Occipital lobe (tissue), 2 donors: ENCODE measurements around the gene CNNM1. TPM values are rescaled to one million over a fixed set of nuclear protein-coding genes. Genes with fewer than 3 reads are reported as not detected.

Experiments
- DNase-seq: peaks from one replicate; lab custom pipeline; 2025; lab: John Stamatoyannopoulos, UW
- total RNA-seq: library from RNA; depleted of rRNA; stranded (reverse); fragments of >200 nt; gene quantifications from one replicate; pipeline ENCODE4 v1.2.3, GENCODE V29; 2014

Gene CNNM1
- total RNA-seq, 1 donor from 2014 or later = 3.1 TPM

DNA sequence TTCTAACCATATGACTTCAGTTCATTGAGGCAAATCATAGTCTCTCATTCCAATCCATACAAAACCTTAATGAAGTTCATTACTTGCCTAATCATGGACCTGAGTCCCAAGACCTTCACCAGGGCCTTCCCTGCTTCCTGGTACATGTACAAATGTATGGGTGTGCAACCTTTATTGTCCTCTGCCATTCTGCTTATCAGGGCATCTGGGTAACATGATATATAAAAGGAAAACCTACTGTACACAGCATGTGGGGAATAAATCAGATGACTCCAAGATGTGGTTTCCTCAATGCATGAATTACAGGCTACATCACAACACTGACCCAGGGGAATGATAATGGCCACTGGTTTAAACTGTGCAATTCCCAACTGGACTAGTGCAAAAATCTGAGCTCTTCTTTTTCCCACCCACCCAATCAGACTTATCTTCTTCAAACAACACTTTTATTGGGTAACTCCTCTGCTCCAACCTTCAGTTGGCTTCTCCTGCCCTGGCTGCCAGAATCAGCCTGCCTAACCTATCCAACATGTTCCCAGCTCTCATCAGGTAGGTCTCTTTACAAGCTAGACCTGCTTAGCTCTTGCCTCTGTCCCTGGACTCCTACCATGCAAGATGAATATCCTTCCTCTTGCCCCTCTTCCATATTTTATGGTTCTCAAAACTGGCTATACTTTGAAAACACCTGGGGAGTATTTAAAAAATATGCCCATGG, 89.9 kb downstream of the CNNM1 start:
- DNase-seq = no peak

DNA sequence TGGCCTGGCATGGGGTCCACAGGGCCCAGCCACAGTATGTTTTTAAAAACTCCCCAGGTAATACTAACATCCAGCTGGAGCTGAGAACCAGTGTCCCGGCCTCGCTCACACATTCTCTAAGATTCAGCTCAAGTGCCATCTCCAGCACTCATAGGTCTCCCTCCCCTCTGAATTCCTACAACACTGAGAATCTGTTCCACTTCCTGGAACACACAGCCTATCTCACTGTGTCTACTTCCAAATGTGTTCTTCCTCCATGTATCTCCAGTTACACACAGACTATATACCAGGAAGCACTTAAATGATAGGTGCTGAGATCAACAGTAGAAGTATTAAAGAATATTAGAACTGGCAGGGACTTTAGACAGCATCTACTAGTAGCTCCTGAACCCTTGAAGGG, 90.5 kb downstream of the CNNM1 start:
- DNase-seq = no peak

DNA sequence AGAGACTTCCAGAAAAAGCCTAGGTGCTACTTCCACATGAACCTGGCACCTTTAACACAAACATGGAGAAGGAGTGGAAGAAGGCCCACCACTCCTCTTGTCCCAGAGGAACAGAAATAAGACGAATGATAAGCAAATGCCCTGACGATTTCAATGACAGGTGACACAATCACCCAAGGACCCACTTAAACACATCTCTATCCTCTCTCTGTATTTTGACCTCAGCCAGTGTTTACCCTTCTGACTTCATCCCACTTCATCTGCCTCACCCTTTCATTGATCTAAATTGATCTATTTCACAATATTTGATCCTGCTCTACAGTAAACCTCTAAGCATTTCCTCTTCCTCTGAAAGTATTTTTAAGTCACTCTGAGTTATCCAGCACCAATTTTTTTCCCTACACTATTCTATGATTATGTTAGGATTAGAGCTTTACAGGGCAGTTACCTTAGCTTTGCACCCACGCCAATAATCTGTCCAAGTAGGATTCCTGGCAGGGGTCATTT, 92.1 kb downstream of the CNNM1 start:
- no peak for DNase-seq

DNA sequence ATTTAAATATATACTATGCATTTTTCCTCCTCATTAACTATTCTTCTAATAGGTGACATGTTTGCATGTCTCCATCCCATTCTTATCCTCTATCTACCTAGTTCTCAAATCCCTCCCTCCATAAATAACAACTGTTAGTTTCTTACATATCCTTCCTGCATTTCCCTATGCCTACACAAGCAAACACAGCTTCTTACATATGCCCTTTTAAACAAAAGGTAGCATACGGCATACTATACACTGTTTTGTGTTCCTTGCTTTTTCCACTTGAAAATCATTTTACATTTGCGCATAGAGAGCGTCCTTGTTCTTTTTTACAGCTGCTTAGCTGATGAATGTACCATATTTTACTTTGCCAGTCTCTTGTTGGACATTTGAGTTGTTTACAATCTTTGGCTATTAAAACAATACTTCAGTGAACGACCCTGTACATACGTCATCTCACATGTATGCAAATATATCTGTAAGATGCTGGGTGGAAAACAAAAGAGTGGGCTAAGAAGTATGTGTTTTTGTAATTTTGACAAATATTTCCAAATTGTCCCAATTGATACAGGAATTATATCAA, 93.5 kb downstream of the CNNM1 start:
- no peak for DNase-seq

DNA sequence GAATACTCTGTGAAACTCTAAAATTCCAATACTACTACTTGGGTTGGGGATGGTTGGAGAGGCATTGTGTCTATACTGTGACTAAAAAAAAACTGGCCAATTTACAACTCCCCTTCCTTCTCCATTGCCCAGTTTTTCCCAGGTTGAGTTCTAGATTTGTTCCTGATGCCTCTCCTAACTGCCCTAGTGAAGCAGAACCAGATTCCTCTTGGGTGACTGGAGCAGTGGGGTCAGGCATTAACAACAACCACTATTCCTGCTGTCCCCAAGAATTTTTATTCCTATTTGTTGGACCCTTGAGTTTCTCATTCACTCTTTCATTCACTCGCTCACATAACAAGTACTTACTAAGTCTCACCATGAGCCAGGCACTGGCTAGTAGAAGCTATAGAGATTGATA, 95.5 kb downstream of the CNNM1 start:
- no peak for DNase-seq

DNA sequence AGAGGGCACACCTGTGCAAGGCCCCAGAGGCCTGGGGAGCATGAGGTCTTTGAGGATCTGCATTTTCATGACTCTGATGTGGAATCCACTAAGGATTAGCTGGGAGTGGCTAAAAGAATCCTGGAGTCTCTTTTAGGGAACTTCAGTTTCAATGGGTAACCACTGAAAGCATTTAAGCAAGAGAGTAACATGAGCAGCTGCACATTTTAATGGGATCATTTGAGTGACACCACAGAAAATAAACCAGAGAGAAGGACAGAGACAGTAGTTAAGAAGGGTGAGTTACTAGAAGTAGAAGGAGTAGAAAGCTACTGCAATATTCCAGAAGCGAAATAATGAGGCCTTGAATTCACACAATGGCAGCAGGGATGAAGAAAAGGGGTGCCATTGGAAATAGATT, 96.0 kb downstream of the CNNM1 start:
- no peak for DNase-seq

DNA sequence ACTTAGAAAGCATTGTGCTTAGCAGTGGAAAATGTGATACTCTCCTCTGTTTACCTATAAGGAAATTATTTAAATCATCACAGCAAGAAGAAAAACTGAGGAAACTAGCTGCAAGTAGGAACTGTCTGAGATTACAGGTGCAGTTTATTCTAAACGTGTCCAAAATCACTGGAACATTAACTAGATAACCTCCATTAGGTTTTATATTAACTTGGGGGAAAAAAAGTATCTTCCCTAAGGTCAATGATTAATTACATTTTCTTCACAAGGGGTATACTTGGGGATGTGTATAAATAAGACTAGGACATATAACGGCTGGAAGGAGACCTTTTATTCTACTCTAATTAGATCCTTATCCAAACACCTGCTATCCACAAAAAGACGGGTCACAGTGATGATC, 97.5 kb downstream of the CNNM1 start:
- DNase-seq = no peak

DNA sequence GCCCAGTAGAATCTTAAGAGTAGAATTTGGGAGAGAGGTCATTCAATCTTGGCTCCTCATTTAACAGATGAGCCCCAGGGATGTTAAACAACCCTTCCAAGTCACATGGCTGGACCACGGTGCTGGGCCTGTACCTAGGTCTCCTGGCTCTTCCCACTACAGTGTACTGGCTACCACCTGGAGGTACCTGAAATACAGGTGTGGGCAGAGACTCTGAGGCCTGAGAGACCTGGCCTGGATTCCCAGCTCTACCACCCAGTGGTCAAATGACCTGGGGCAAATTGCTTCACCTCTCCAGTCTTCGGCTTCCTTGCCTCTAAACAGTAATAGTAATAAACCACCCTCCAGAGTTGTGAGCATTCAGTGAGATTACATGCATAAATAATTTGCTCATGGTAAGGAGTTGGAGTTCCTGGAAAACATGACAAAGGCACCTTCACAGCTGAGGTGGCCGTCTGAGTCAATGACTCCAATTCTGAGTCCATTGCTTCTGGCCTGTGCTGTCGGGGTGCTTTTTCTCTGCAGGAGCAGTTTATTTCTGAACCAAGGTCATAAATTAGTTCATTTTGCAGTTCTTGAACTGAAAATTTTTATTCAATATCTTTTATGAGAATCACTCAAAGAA, 98.5 kb downstream of the CNNM1 start:
- no peak for DNase-seq

DNA sequence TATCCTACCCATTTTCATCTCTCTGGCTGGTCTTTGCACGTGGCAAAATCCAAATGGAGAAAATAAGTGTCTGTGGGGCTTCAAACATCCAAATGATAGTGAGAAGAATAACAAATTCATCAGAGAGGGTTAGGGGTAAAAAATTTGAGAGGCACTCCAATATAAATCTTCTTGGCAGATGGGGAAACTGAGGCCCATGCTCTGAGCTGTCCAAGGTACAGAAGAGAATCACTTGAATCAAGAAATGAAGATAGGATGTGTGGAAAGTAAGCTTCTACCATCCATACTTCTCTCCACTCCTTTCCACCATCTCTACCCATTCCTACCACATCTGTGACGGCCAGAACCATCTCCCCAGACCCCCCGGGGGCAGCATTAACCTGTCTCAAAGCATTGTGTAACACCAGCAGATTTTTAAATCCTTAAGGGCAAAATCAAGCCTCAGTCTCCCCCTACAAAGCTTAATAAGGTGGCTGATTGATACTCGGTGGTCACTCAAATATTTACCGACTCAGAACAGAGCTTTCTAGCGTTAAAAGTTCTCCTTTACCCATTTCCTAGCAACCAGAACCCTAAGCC, 100.5 kb downstream of the CNNM1 start:
- DNase-seq = no peak

DNA sequence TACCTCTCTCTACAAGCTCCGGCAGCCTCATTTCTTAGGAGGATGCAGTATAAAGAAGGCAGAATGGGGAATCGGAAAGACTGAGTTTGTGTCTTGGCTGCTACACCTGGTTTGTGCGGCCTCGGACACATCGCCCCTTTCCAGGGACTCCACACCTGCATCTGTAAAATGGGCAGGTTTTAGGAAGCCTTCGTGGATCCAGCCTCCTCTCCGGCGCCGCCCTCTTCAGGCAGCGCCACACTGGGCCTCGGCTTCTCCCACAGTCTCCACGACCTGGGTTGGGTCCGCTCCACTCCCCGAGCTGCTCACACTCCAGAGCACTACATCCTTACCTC, 100.9 kb downstream of the CNNM1 start:
- no peak for DNase-seq

DNA sequence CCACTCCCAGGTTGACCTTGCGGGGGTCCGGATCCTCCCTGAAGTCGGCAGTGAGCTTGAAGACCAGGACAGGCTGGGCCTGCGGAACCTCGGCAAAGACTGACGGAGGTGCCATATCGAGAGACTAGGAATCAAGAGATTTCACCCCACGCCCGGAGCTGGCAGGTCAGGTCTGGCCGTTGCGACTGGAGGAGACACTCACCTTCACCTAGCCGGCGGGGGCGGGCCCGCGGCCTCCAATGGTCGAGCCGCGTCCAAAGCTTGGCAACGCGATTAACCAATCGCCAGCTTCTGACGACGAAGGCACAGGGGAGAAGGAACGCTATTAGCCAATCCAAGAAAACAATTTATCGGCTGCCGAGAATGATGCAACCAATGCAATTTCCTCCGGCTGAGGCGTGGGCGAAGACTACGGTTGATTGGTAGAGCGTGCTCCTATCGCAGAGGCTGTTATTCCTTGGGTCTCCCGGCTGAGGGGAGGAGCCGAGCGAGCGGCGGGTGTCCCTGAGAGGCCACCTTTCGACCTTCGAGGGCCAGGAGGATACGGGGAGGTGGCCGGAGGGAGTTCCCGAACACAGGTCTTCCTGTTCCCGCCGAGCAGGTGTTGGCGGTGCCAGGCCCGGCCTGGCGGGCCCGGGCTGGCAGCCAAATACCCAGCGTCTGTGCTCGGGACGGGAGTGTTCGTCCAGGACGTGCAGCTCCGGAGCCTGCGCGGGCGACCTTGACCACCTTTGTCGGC, 101.5 kb downstream of the CNNM1 start, which contains the start of gene GOT1:
Gene GOT1, minus strand, starts transcription at position 174 of the 739 bp plus-strand sequence. Its CDS starts 59 bp downstream, at position 115.
- DNase-seq = peak; percentile 96

DNA sequence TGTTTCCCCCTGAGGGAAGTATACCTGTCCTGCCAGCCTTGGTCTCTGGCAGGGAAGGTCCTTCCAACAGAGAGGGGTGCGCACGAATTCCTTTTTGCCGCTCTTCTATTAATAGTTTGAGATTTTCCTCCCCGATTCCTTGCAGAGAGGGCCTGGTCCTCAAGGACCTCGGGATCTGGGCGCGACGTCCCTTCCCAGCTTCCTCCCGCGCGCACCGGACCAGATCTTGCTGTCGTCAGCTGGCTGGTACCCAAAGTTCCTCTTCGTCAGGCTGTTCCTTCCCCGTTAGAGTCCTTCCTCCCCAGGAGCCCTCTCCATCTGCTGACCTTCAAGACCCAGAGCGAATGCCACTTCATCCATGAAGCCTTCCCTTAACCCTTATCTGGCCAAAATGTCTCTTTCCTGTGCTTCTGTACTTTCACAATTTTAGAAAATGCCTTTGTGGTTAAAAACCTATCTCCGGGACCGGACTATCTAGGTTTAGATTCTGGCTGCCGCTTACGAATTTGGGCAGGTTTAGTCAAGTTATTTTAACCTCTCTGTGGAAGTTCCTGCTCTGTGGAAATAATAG, 102.1 kb downstream of the CNNM1 start:
- DNase-seq = peak; percentile 51

DNA sequence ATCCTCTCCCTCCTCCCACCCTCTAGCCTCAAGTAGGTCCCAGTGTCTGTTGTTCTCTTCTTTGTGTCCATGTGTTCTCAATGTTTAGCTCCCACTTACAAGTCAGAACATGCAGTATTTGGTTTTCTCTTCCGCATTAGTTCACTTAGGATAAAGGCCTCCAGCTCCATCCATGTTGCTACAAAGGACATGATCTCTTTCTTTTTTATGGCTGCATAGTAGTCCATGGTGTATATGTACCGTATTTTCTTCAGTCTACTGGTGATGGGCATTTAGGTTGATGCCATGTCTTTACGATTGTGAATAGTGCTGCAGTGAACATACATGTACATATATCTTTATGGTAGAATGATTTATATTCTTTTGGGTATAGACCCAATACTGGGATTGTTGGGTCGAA, 102.9 kb downstream of the CNNM1 start:
- no peak for DNase-seq

DNA sequence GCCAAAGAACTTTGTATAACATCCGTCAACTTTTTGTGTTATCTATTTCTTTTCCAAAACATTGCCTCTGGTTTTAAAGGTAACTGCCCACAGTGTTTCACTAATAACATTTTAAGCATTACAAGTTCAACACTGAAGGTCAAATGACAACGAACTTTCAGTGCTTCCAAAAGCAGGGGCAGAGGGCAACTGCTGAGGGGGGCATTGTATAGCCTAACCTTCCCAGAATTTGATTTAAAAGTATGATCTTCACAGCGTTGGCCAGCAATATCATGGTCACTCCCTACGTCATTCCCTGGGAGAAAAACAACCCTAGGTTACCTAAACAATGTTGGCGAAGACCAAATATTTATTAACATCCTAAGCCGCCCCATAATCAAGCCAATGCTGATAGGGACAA, 103.7 kb downstream of the CNNM1 start:
- DNase-seq = no peak

DNA sequence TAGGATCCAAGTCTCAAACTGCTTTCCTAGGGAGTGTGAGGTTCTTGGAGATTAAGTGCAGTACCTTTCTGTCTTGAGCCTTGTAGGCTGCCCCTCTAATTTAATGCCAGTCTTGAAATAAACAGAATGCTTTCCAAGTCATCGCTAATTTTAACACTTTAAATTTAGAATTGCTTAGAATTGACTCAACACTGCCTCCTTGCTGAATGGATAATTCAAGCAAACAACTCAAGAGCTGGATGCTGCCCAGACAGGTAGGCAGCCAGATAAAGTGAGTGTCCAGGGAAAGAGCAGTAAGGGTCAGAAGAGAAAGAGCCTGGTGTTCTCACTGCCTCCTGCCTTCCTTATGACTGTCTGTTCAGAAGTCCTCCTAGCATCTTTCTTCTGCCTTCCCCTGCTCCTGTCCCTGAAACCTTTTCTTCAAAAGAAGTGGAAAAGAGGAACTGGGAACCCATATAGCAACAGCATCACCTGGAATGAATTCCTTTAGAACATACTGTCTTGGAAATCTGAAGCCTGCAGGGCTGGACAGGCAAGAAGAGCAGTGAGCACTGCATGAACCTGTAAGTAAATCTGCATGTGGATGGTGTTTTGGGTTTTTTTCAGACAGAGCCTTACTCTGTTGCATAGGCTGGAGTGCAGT, 104.3 kb downstream of the CNNM1 start:
- DNase-seq = no peak

DNA sequence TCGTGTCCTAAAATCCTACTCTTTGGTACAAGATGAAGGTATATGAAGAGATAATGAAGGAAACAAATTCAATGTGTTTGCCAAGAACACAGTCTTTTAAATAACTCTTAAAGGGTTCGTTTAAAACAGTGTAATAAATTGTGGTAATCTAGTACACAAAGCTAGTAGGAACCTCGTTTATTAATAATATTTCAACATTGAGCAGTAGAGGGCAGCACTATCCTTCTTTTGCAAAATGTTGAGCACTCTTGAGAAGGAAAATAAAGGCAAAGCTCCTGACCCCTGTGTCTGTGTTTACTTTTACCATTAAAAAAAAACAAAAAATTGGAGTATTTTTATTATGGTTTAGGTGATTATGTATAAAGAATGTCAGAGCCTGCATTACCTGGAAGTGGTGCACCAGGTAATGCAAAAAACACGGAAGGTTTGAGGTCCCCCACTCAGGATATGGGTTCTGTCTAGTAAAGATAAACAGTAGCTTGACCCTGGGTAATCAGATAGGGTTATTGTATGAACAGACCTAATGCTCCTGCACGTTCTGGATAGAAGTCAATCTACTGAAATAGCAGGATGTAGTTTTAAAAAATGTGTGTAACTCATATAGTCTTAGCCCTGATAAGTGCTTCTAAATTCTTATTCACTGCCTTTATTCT, 107.0 kb downstream of the CNNM1 start:
- DNase-seq = no peak

DNA sequence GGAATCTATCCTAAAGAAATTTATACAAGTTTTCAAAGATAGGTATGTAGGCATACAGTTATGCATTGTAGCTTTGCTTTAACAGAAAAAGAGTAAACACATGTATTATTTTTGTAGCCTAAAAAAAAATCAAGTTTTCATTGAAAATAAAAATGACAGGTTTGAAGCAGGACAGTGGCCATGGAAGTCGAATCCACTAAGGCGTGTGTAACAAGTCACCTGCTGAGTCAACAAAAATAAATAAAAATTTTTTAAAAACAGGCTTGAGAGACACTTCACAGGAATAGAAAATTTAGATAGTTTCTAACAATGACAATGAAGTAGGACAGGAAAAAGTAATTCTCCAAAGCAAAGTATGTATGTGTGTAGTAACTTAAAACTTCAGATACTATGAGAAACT, 109.7 kb downstream of the CNNM1 start:
- DNase-seq = no peak

DNA sequence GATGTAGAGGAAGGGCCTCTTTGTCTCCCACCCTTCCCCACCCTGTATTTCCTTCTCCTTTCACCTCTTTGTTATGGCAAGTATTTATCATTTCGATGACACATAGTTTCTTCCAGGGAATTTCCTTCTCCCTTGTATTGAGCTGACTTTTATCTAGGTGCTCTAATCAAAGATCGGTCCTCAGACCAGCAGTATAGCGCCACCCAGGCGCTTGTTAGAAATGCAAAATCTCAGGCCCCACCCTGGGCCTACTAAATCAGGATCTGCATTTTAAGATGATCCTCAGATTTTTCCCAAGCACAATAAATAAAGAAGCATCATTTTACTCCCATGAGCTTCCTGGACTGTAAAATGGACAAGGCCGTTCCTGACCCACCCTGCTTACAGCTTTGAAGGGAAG, 113.2 kb downstream of the CNNM1 start:
- no peak for DNase-seq

DNA sequence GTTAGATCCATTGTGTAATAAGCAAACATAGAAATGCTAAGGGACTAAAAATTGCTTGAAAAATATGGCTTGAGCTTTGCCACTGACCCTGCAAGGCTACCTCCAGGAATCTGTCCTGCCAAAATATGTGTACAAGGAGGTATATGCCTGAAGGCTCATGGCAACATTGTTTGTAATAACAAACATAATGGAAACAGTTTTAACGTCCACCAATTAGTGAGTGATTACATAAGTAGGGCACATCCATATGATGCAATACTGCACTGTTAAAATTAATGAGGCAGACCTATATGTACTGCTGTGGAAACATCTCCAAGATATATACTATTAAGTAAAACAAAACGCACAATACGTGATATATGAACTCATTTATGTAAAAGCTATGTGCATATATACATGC, 114.3 kb downstream of the CNNM1 start:
- DNase-seq = no peak
